ENCODE measurements around the gene KMT2D. TPM values are rescaled to one million over a fixed set of nuclear protein-coding genes. Genes with fewer than 3 reads are reported as not detected.
A peak's percentile ranks its signal among the peaks of the same experiment; 100 is the strongest.

KMT2D gene
- total RNA-seq, 1 donor from 2014 or later, result 136 TPM

- CTCF ChIA-PET, result interaction anchor here (0.7 to 4.7 kb wide), 8 partner anchors 10 to 245 kb away, joined by 4 to 55 read pairs (median 6); partner anchors contain the start of genes DDX23, FKBP11 and LMBR1L
- ATAC-seq (ENCODE audit: low read depth) (no peak), DNase-seq (no peak)
- peaks cover 46% of the 10 kb centered on the region for H3K36me3 Mint-ChIP-seq (ENCODE audit: low read depth)
- TF ChIP-seq, protein P1, sequence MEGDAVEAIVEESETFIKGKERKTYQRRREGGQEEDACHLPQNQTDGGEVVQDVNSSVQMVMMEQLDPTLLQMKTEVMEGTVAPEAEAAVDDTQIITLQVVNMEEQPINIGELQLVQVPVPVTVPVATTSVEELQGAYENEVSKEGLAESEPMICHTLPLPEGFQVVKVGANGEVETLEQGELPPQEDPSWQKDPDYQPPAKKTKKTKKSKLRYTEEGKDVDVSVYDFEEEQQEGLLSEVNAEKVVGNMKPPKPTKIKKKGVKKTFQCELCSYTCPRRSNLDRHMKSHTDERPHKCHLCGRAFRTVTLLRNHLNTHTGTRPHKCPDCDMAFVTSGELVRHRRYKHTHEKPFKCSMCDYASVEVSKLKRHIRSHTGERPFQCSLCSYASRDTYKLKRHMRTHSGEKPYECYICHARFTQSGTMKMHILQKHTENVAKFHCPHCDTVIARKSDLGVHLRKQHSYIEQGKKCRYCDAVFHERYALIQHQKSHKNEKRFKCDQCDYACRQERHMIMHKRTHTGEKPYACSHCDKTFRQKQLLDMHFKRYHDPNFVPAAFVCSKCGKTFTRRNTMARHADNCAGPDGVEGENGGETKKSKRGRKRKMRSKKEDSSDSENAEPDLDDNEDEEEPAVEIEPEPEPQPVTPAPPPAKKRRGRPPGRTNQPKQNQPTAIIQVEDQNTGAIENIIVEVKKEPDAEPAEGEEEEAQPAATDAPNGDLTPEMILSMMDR (IDR thresholded peaks at IDR 0.05), result no peak
- POLR2A ChIA-PET, result interaction anchor here (1.3 to 2.0 kb wide), 5 partner anchors 10 to 91 kb away, joined by 3 to 14 read pairs (median 4); partner anchors contain the start of genes TUBA1A and TUBA1B
- H3K27me3 Mint-ChIP-seq, result peaks cover 23% of the 10 kb centered on the region
- peaks cover 20% of the 10 kb centered on the region for H3K4me1 Mint-ChIP-seq
- intact Hi-C loops (cut with micrococcal nuclease), result no loop called here
- no peaks in the 10 kb centered on the region for H3K9me3 Mint-ChIP-seq
- H3K4me3 Mint-ChIP-seq, result no peak overlapping the region
- H3K27ac Mint-ChIP-seq, result no peak overlapping the region
Measured at GRCh38 chr12:49097381-49097780, 36.8 kb upstream of the KMT2D start.

- peaks cover 42% of the 10 kb centered on the region for H3K4me1 Mint-ChIP-seq
- H3K27me3 Mint-ChIP-seq, result peaks cover 44% of the 10 kb centered on the region
- ATAC-seq (ENCODE audit: low read depth) (no peak), DNase-seq (no peak)
- CTCF ChIA-PET, result interaction anchor here (1.4 to 6.5 kb wide), 4 partner anchors 12 to 98 kb away, joined by 3 to 79 read pairs (median 18); partner anchors contain the start of gene RHEBL1
- intact Hi-C loops (cut with micrococcal nuclease), result loop anchor here (5.0 kb wide), 1 partner anchor 113 kb away; no protein-coding TSS in a partner anchor
- peak overlapping the region; percentile 54 for H3K4me3 Mint-ChIP-seq
- TF ChIP-seq, protein P1 (IDR thresholded peaks at IDR 0.05), result no peak
- H3K36me3 Mint-ChIP-seq (ENCODE audit: low read depth), result peaks cover 24% of the 10 kb centered on the region
- POLR2A ChIA-PET, result interaction anchor here (0.8 to 2.0 kb wide), 4 partner anchors 15 to 105 kb away, joined by 3 to 6 read pairs (median 4); no protein-coding TSS in a partner anchor
- H3K27ac Mint-ChIP-seq, result no peak overlapping the region
- H3K9me3 Mint-ChIP-seq, result no peaks in the 10 kb centered on the region
Measured at GRCh38 chr12:49094975-49095365, 34.4 kb upstream of the KMT2D start.

DNA sequence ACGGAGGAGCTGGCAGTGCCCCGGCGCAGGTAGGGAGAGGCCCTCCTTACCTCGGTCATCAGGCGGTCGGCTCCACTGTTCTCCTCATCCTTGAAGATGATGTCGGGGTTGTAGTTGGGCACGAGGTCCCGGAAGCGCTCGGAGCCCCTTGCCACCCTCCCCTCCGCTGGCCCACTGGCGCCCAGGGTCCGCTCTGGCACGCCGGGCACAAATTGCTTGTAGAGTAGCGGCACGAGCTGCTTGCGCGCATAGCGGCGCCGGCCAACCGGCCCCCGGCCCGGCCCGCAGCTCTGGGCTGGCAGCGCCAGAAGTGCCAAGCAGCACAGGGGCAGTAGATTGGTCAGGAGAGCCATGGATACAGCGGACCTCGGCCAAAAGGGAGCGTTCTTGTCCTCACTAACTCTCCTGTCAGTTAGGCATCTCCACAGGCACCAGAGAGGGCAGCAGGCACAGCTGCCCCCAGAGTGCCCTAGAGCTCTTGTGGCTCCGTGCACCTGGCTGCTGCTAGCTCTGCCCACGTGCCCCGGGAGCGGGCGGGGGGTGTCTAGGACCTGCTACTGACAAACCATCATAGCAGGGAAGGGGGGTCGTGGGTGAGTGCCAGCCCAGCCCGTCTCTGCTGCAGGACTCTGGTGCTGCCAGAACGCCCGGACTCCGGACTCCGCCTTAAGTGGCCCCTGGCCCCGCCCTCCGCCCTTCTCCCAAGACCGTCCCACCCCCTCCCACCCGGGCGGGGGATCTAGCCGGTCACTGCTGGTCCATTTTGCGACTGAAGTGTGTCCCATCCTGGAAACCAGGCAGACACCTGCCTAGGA is 33.8 kb upstream of the KMT2D start, which contains the start of gene DHH:
Gene DHH, minus strand, starts transcription at position 642 of the 815 bp plus-strand sequence. Its CDS starts 289 bp downstream, at position 353.
- no peak for DNase-seq
- Mint-ChIP-seq H3K27me3 (peaks cover 48% of the 10 kb centered on the region), H3K36me3 (ENCODE audit: low read depth) (peaks cover 19% of the 10 kb centered on the region), H3K4me1 (peaks cover 46% of the 10 kb centered on the region), H3K27ac (no peak within 1 kb of the TSS), H3K9me3 (no peaks in the 10 kb centered on the region), H3K4me3 (peak within 1 kb of the TSS; percentile 54)
- ChIA-PET POLR2A (interaction anchor here (0.5 to 2.0 kb wide), 7 partner anchors 10 to 141 kb away, joined by 3 to 6 read pairs (median 4); no protein-coding TSS in a partner anchor), CTCF (interaction anchor here (1.4 to 6.5 kb wide), 4 partner anchors 13 to 97 kb away, joined by 3 to 79 read pairs (median 18); partner anchors contain the start of gene RHEBL1)
- TF ChIP-seq, protein P1 (IDR thresholded peaks at IDR 0.05), result no peak
- ATAC-seq (ENCODE audit: low read depth), result no peak
- intact Hi-C loops (cut with micrococcal nuclease), result loop anchor here (5.0 kb wide), 1 partner anchor 112 kb away; no protein-coding TSS in a partner anchor

DNA sequence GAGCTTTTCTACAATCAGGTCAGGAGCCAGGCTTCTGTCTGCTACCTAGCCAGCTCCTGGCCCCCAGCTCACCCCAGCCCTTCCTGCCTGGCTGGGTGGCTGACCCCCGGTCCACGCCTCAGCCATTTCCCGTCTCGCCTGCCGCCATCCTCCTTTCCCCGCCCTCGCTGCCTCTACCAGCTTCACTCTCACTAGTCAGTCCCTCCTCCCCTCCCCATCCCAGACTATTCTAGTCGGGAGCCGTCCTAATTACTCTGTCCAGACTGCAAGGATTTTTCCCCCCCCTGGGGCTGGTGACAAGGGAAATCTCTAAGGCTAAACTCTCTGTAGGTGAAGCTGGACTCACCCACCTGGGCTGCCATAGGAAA is 33.2 kb upstream of the KMT2D start:
- Mint-ChIP-seq H3K27ac (no peak overlapping the region), H3K36me3 (ENCODE audit: low read depth) (peaks cover 19% of the 10 kb centered on the region), H3K4me1 (peaks cover 50% of the 10 kb centered on the region), H3K9me3 (no peaks in the 10 kb centered on the region), H3K27me3 (peaks cover 48% of the 10 kb centered on the region), H3K4me3 (no peak overlapping the region)
- intact Hi-C loops (cut with micrococcal nuclease), result loop anchor here (5.0 kb wide), 1 partner anchor 111 kb away; no protein-coding TSS in a partner anchor
- CTCF ChIA-PET, result interaction anchor here (1.4 to 6.5 kb wide), 5 partner anchors 13 to 142 kb away, joined by 3 to 79 read pairs (median 16); partner anchors contain the start of gene RHEBL1
- DNase-seq, result no peak
- ATAC-seq (ENCODE audit: low read depth), result no peak
- TF ChIP-seq, protein P1 (IDR thresholded peaks at IDR 0.05), result no peak
- POLR2A ChIA-PET, result interaction anchor here (0.5 to 2.0 kb wide), 5 partner anchors 11 to 142 kb away, joined by 3 to 6 read pairs (median 4); no protein-coding TSS in a partner anchor

All from activated B cell treated with CpG ODN at 0.5 μM for 24 hours (primary cell).